NB4 (cell line): Measurements from ENCODE around the gene COMMD8.

ENCODE experiments used
- DNase-seq: peaks from one replicate; pipeline ENCODE4 v3.0.0; 2010; ENCODE audit warnings: low read depth
- H3K4me3 ChIP-seq: one replicate; pipeline ENCODE4 v1.5.1; 2011; ENCODE audit warnings: mild to moderate bottlenecking, low read depth, low read length, moderate library complexity
- MYC ChIP-seq: IDR thresholded peaks from 2 replicates; pipeline ENCODE4 v1.6.1; 2011; ENCODE audit warnings: low read depth, low read length
- POLR2A ChIP-seq: IDR thresholded peaks from 2 replicates; pipeline ENCODE4 v1.6.1; 2011; ENCODE audit warnings: mild to moderate bottlenecking; ENCODE audit not compliant: insufficient read length; ENCODE audit errors: extremely low read depth
- TF ChIP-seq, protein P1 (sequence below): IDR thresholded peaks from 2 replicates; pipeline ENCODE4 v1.6.1; 2011; ENCODE audit warnings: low read depth, low read length
- TF ChIP-seq, protein P2 (sequence below): IDR thresholded peaks from one replicate; pipeline ENCODE4 v1.5.1; 2012; ENCODE audit warnings: low read depth, low read length

The COMMD8 gene

DNA sequence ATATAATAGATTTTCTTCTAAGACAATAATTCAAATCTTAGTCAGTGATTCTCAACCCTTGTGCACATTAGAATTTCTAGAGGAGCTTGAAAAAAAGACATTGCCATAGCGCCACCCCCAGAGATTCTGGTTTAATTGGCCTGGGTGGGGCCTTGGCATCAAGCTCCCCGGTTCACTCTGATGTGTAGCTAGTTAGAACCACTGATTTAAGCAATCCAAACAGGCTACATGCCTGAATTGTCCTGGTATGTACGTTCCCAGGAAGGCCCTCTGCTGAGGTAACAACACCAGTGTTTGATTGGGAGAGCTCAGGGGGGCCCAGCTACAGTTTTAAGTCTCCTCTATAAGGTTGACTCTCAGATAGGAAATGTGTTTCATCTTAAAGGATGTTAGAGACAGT lies 20.2 kb upstream of the COMMD8 start:
- TF ChIP-seq MYC (no peak), POLR2A (no peak)
- TF ChIP-seq, protein P1, sequence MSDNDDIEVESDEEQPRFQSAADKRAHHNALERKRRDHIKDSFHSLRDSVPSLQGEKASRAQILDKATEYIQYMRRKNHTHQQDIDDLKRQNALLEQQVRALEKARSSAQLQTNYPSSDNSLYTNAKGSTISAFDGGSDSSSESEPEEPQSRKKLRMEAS: no peak
- TF ChIP-seq, protein P2, sequence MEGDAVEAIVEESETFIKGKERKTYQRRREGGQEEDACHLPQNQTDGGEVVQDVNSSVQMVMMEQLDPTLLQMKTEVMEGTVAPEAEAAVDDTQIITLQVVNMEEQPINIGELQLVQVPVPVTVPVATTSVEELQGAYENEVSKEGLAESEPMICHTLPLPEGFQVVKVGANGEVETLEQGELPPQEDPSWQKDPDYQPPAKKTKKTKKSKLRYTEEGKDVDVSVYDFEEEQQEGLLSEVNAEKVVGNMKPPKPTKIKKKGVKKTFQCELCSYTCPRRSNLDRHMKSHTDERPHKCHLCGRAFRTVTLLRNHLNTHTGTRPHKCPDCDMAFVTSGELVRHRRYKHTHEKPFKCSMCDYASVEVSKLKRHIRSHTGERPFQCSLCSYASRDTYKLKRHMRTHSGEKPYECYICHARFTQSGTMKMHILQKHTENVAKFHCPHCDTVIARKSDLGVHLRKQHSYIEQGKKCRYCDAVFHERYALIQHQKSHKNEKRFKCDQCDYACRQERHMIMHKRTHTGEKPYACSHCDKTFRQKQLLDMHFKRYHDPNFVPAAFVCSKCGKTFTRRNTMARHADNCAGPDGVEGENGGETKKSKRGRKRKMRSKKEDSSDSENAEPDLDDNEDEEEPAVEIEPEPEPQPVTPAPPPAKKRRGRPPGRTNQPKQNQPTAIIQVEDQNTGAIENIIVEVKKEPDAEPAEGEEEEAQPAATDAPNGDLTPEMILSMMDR: no peak
- DNase-seq: no peak
- H3K4me3 ChIP-seq: no peak overlapping the region

DNA sequence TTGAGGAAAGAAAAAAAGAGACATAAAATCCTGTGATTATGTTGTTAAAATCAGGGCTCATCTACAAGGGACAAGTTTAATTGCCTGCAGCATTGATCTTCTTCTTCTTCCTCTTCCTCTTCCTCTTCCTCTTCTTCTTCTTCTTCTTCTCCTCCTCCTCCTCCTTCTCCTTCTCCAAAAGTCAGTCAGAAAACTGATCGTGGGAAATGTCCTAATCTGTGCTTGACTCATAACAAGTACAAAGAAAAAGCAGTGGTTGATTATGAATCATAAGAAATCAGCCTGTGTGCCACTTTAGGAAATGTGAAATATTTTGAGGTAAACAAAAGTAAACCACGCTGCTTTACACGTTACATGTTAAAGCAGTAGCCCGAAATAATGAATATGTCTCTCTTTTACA lies 18.8 kb upstream of the COMMD8 start:
- H3K4me3 ChIP-seq: no peak overlapping the region
- no peak for DNase-seq
- TF ChIP-seq, protein P2: no peak
- TF ChIP-seq MYC (no peak), POLR2A (no peak)
- TF ChIP-seq, protein P1: no peak

DNA sequence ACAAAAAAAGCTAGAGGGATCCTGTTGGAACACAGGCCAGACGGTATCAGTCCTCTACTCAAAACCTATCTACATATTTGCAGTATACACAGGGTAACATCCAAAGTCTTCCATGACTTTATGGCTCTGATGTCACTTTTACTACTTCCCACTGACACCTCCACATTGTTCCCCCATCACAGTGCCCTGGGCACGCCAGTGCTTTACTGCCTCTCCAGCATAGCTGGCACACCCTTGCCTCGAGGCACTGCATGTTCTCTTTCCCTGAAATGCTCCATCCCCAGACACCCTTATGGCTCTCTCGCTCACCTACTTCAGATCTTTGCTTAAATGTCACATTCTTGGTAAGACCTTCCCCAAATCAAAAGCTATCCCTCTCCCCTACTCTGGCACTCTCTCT lies 15.3 kb upstream of the COMMD8 start:
- TF ChIP-seq MYC (no peak), POLR2A (no peak)
- TF ChIP-seq, protein P1: no peak
- TF ChIP-seq, protein P2: no peak
- no peak for DNase-seq
- H3K4me3 ChIP-seq: no peak overlapping the region

DNA sequence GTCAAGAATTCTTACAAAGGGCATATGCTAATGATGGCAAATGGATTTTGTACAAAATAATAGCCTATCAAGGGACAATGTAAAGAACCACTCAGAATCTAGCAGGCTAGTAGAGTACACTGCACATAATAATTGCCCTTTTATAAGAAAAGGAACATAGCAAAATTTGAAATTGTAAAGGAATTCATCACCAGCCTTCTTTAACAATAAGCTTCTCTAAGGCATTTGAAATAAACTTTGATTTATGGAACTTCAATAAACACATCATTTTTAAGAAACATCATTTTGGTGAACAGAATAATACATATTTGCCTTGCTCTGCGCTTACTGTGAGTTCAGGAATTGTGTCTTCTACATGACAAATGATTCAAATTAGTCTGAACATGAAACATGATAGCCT lies 11.9 kb upstream of the COMMD8 start:
- TF ChIP-seq, protein P2: no peak
- TF ChIP-seq POLR2A (no peak), MYC (no peak)
- TF ChIP-seq, protein P1: no peak
- no peak overlapping the region for H3K4me3 ChIP-seq
- DNase-seq: no peak

DNA sequence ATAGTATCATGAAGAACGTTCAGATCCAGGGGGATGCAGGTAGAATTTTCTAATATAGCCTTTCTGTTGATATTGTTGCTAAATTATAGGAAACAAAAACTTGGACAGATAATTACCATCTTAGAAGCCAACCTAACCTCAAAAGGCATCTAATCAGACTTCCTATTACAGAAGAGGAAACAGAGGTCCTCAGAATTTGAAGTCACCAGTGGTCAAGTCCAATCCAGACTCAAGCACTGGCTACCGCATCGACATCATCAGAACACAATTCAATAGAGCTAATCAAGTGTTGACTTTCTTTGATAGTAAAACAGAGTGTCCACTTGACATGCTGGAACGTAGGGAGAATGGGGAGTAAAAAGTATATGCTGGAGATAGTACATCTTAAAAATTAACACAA lies 11.3 kb upstream of the COMMD8 start:
- no peak for DNase-seq
- H3K4me3 ChIP-seq: no peak overlapping the region
- TF ChIP-seq POLR2A (no peak), MYC (no peak)
- TF ChIP-seq, protein P2: no peak
- TF ChIP-seq, protein P1: no peak
